Calu3 (cell line): ENCODE data around the gene PIAS3. TPM values are rescaled to one million over a fixed set of nuclear protein-coding genes. Genes with fewer than 3 reads are reported as not detected.
"Not testable (repeated sequence)": the region's sequence is repeated elsewhere in the genome, so short reads cannot be mapped to it uniquely, and the experiment has no call there.

ENCODE experiments used
- BruUV-seq: library from RNA; stranded (reverse); fragments of 400-500 nt; replicated peaks from 2 replicates; lab custom pipeline; 2021; lab: Mats Ljungman, UMichigan
- CTCF ChIA-PET: fragments of 300-600 bp; sonication (Branson Sonifier 250); formaldehyde crosslinking; loops from one replicate; lab custom pipeline; 2022; ENCODE audit warnings: antibody characterized with exemption; lab: Charles Lee
- DNase-seq: peaks from one replicate; pipeline ENCODE4 v3.0.0; 2022
- H3K27ac Mint-ChIP-seq: one replicate; pipeline ENCODE4 v1.8.0; 2022; ENCODE audit warnings: mixed read lengths; ENCODE audit not compliant: unreplicated experiment
- H3K27me3 Mint-ChIP-seq: one replicate; pipeline ENCODE4 v1.8.0; 2022; ENCODE audit warnings: mixed read lengths; ENCODE audit not compliant: unreplicated experiment
- H3K36me3 Mint-ChIP-seq: one replicate; pipeline ENCODE4 v1.8.0; 2022; ENCODE audit warnings: mild to moderate bottlenecking, moderate library complexity, mixed read lengths; ENCODE audit not compliant: insufficient read depth, unreplicated experiment
- H3K4me1 Mint-ChIP-seq: one replicate; pipeline ENCODE4 v1.8.0; 2022; ENCODE audit warnings: mild to moderate bottlenecking, low read depth, mixed read lengths; ENCODE audit not compliant: unreplicated experiment
- H3K4me3 Mint-ChIP-seq: one replicate; pipeline ENCODE4 v1.8.0; 2022; ENCODE audit warnings: mild to moderate bottlenecking, low read depth, moderate library complexity, mixed read lengths; ENCODE audit not compliant: unreplicated experiment
- H3K9me3 Mint-ChIP-seq: one replicate; pipeline ENCODE4 v1.8.0; 2022; ENCODE audit warnings: low read depth, mixed read lengths; ENCODE audit not compliant: unreplicated experiment
- CTCF ChIP-seq: fragments of 200-600 bp; IDR thresholded peaks from one replicate; pipeline ENCODE4 v1.8.0; 2022; ENCODE audit warnings: antibody characterized with exemption; ENCODE audit not compliant: unreplicated experiment
- intact Hi-C: fragments of 100-400 bp; cut with micrococcal nuclease; formaldehyde crosslinking; loops from one replicate; pipeline ENCODE4 v1.10.0; 2022; ENCODE audit not compliant: unreplicated experiment
- total RNA-seq: library from RNA; stranded (reverse); gene quantifications from 2 replicates; pipeline ENCODE4 v1.2.3, GENCODE V29; 2022

PIAS3 gene
- total RNA-seq, 1 experiment from 2014 or later = 40.1 TPM

- TSS peak; percentile 35 for BruUV-seq
- Mint-ChIP-seq H3K27me3 (no peaks in the 10 kb centered on the region), H3K9me3 (no peaks in the 10 kb centered on the region), H3K4me1 (no peaks in the 10 kb centered on the region), H3K36me3 (peaks cover 38% of the 10 kb centered on the region), H3K4me3 (peak within 1 kb of the TSS; percentile 89), H3K27ac (peak within 1 kb of the TSS; percentile 76)
- intact Hi-C loops = loop anchor here (5.0 to 10.0 kb wide), 2 partner anchors 42 to 89 kb away; no protein-coding TSS in a partner anchor
- DNase-seq = peak; percentile 85
- CTCF ChIA-PET = interaction anchor here (0.6 to 1.8 kb wide), 4 partner anchors 22 to 140 kb away, joined by 3 to 7 read pairs (median 4); partner anchors contain the start of genes ANKRD34A, NUDT17 and PIAS3
- no peak for TF ChIP-seq CTCF
These were observed 35.0 kb downstream of the PIAS3 start, which contains the start of the genes POLR3C and RNF115 for GRCh38 chr1:145823565-145824498. POLR3C (plus strand) TSS chr1:145824200; CDS start chr1:145825777, 1,577 bp downstream. RNF115 (minus strand) TSS chr1:145824095; CDS start chr1:145823873, 222 bp downstream.

- CTCF ChIA-PET, H3K4me1 Mint-ChIP-seq, H3K27me3 Mint-ChIP-seq, BruUV-seq, H3K27ac Mint-ChIP-seq, H3K9me3 Mint-ChIP-seq, DNase-seq: not testable (repeated sequence)
- intact Hi-C loops = loop anchor here (5.0 to 10.0 kb wide), 2 partner anchors 41 to 88 kb away; no protein-coding TSS in a partner anchor
- Mint-ChIP-seq H3K36me3 (peaks cover 32% of the 10 kb centered on the region), H3K4me3 (peak overlapping the region; percentile 89)
These were observed 36.0 kb downstream of the PIAS3 start for GRCh38 chr1:145822779-145823331.

- peak; percentile 6 for DNase-seq
- H3K27ac Mint-ChIP-seq, BruUV-seq: not testable (repeated sequence)
These were observed 40.8 kb downstream of the PIAS3 start for GRCh38 chr1:145818095-145818494.

GRCh38 chr1:145812977-145813810 lies 45.7 kb downstream of the PIAS3 start:
- H3K9me3 Mint-ChIP-seq, H3K27ac Mint-ChIP-seq, H3K36me3 Mint-ChIP-seq, CTCF ChIA-PET, H3K4me1 Mint-ChIP-seq, DNase-seq, H3K4me3 Mint-ChIP-seq, BruUV-seq, intact Hi-C loops, H3K27me3 Mint-ChIP-seq: not testable (repeated sequence)

More at GRCh38 chr1:145818095-145818494, 40.8 kb downstream of the PIAS3 start:
- H3K4me3 Mint-ChIP-seq, H3K4me1 Mint-ChIP-seq, CTCF ChIA-PET, H3K36me3 Mint-ChIP-seq, H3K9me3 Mint-ChIP-seq, intact Hi-C loops, H3K27me3 Mint-ChIP-seq: not testable (repeated sequence)

GRCh38 chr1:145806844-145807243 lies 52.0 kb downstream of the PIAS3 start:
- Mint-ChIP-seq H3K36me3 (no peaks in the 10 kb centered on the region), H3K4me1 (no peaks in the 10 kb centered on the region), H3K9me3 (no peaks in the 10 kb centered on the region), H3K27ac (no peak overlapping the region), H3K27me3 (no peaks in the 10 kb centered on the region), H3K4me3 (no peak overlapping the region)
- intact Hi-C loops = no loop called here
- no TSS peak for BruUV-seq
- CTCF ChIA-PET = no interaction called here
- DNase-seq = no peak
- no peak for TF ChIP-seq CTCF
